ENCODE data around the gene CTSC.

The CTSC gene

GRCh38 chr11:88288560-88288959 lies 49.0 kb downstream of the CTSC start:
- Histone ChIP-seq H4K20me1 (ENCODE audit: control insufficient read depth, insufficient read depth, low read depth, low read length) (no peaks in the 10 kb centered on the region), H3K79me2 (ENCODE audit: control insufficient read depth, low read length) (no peaks in the 10 kb centered on the region), H3K4me2 (ENCODE audit: low read length) (no peak overlapping the region), H3K4me1 (ENCODE audit: control insufficient read depth, low read length) (no peaks in the 10 kb centered on the region), H3K9me3 (ENCODE audit: control insufficient read depth, insufficient read depth, low read length) (no peaks in the 10 kb centered on the region), H3K4me3 (ENCODE audit: low read length) (no peak overlapping the region), H3F3A (ENCODE audit: control insufficient read depth, insufficient read depth) (no peaks in the 10 kb centered on the region), H3K27me3 (ENCODE audit: control insufficient read depth, low read length) (no peaks in the 10 kb centered on the region), H3K27ac (ENCODE audit: low read depth, low read length) (no peak overlapping the region), H3K36me3 (ENCODE audit: control insufficient read depth, low read length) (peaks cover 7% of the 10 kb centered on the region), H3K9me2 (replicated peaks; ENCODE audit: control insufficient read depth, low read length) (no peaks in the 10 kb centered on the region)
- TF ChIP-seq CTCF (IDR thresholded peaks at IDR 0.05; ENCODE audit: low read depth, low read length, poor library complexity, severe bottlenecking), result no peak
- TF ChIP-seq EZH2phosphoT487 (IDR thresholded peaks at IDR 0.05; ENCODE audit: borderline replicate concordance, low read length), result no peak

GRCh38 chr11:88284336-88285050 lies 53.0 kb downstream of the CTSC start:
- Histone ChIP-seq H3K4me1 (ENCODE audit: control insufficient read depth, low read length) (no peaks in the 10 kb centered on the region), H3K9me2 (replicated peaks; ENCODE audit: control insufficient read depth, low read length) (no peaks in the 10 kb centered on the region), H4K20me1 (ENCODE audit: control insufficient read depth, insufficient read depth, low read depth, low read length) (no peaks in the 10 kb centered on the region), H3K9me3 (ENCODE audit: control insufficient read depth, insufficient read depth, low read length) (no peaks in the 10 kb centered on the region), H3F3A (ENCODE audit: control insufficient read depth, insufficient read depth) (no peaks in the 10 kb centered on the region), H3K27me3 (ENCODE audit: control insufficient read depth, low read length) (no peaks in the 10 kb centered on the region), H3K27ac (ENCODE audit: low read depth, low read length) (no peak overlapping the region), H3K4me2 (ENCODE audit: low read length) (no peak overlapping the region), H3K36me3 (ENCODE audit: control insufficient read depth, low read length) (no peaks in the 10 kb centered on the region), H3K79me2 (ENCODE audit: control insufficient read depth, low read length) (no peaks in the 10 kb centered on the region), H3K4me3 (ENCODE audit: low read length) (no peak overlapping the region)
- TF ChIP-seq EZH2phosphoT487 (IDR thresholded peaks at IDR 0.05; ENCODE audit: borderline replicate concordance, low read length) (no peak), CTCF (IDR thresholded peaks at IDR 0.05; ENCODE audit: low read depth, low read length, poor library complexity, severe bottlenecking) (no peak)

GRCh38 chr11:88282747-88283515 lies 54.6 kb downstream of the CTSC start:
- H3F3A ChIP-seq (ENCODE audit: control insufficient read depth, insufficient read depth), result no peaks in the 10 kb centered on the region
- H3K79me2 ChIP-seq (ENCODE audit: control insufficient read depth, low read length), result no peaks in the 10 kb centered on the region
- no peak overlapping the region for H3K27ac ChIP-seq (ENCODE audit: low read depth, low read length)
- H3K27me3 ChIP-seq (ENCODE audit: control insufficient read depth, low read length), result no peaks in the 10 kb centered on the region
- H3K9me2 ChIP-seq (replicated peaks; ENCODE audit: control insufficient read depth, low read length), result no peaks in the 10 kb centered on the region
- H4K20me1 ChIP-seq (ENCODE audit: control insufficient read depth, insufficient read depth, low read depth, low read length), result no peaks in the 10 kb centered on the region
- no peaks in the 10 kb centered on the region for H3K9me3 ChIP-seq (ENCODE audit: control insufficient read depth, insufficient read depth, low read length)
- H3K4me3 ChIP-seq (ENCODE audit: low read length), result no peak overlapping the region
- no peaks in the 10 kb centered on the region for H3K4me1 ChIP-seq (ENCODE audit: control insufficient read depth, low read length)
- no peak overlapping the region for H3K4me2 ChIP-seq (ENCODE audit: low read length)
- no peaks in the 10 kb centered on the region for H3K36me3 ChIP-seq (ENCODE audit: control insufficient read depth, low read length)
- TF ChIP-seq EZH2phosphoT487 (IDR thresholded peaks at IDR 0.05; ENCODE audit: borderline replicate concordance, low read length) (no peak), CTCF (IDR thresholded peaks at IDR 0.05; ENCODE audit: low read depth, low read length, poor library complexity, severe bottlenecking) (no peak)
